CD14-positive monocyte (primary cell): ENCODE measurements around the gene MLLT10. TPM values are rescaled to one million over a fixed set of nuclear protein-coding genes. Genes with fewer than 3 reads are reported as not detected.

Experiments
- DNase-seq, 3 donors: peaks; one replicate each; pipeline ENCODE4 v3.0.0-alpha.2; 2011 to 2022
- H2AFZ ChIP-seq: 2 replicates; pipeline ENCODE4 v1.6.0; 2012; ENCODE audit warnings: mild to moderate bottlenecking, low read depth, low read length, inconsistent platforms; ENCODE audit not compliant: insufficient read depth, poor library complexity, severe bottlenecking
- H3K27ac ChIP-seq, 2 donors: 1 replicate in 1 of 2; 2 replicates in 1 of 2; pipeline ENCODE4 v1.5.1; 2012 to 2013; ENCODE audit warnings: low read length in 2 of 2, control low read depth in 1 of 2, inconsistent platforms in 1 of 2, low read depth in 1 of 2, mild to moderate bottlenecking in 1 of 2
- H3K27me3 ChIP-seq, 2 donors: one replicate each; pipeline versions ENCODE4 v1.6.0 to v1.6.1; 2011 to 2013; ENCODE audit warnings: low read length in 2 of 2; ENCODE audit not compliant: control insufficient read depth in 2 of 2, insufficient read depth in 2 of 2
- H3K36me3 ChIP-seq, 2 donors: replicated peaks in 1 of 2; 1 replicate in 1 of 2; 2 replicates in 1 of 2; pipeline versions ENCODE4 v1.5.1 to v1.6.1; 2012 to 2013; ENCODE audit warnings: low read length in 2 of 2, control low read depth in 1 of 2, inconsistent platforms in 1 of 2, mild to moderate bottlenecking in 1 of 2; ENCODE audit not compliant: insufficient read depth in 2 of 2, control insufficient read depth in 1 of 2
- H3K4me1 ChIP-seq, 2 donors: 1 replicate in 1 of 2; 2 replicates in 1 of 2; pipeline versions ENCODE4 v1.5.1 to v1.6.1; 2012 to 2013; ENCODE audit warnings: low read length in 2 of 2, control low read depth in 1 of 2, inconsistent platforms in 1 of 2, mild to moderate bottlenecking in 1 of 2, moderate library complexity in 1 of 2; ENCODE audit not compliant: insufficient read depth in 2 of 2, control insufficient read depth in 1 of 2
- H3K4me2 ChIP-seq: replicated peaks from 2 replicates; pipeline ENCODE3; 2012; ENCODE audit warnings: low read length, moderate library complexity, mild to moderate bottlenecking; ENCODE audit not compliant: poor library complexity, severe bottlenecking; ENCODE audit errors: extremely low read depth
- H3K4me3 ChIP-seq, 3 experiments: fragments of 200-600 bp in 1 of 3; sonication (generic) in 1 of 3; replicated peaks in 1 of 3; 1 replicate in 2 of 3; 2 replicates in 1 of 3; pipeline ENCODE4 v1.5.1; 2011 to 2013; ENCODE audit warnings: low read length in 3 of 3, mild to moderate bottlenecking in 3 of 3, control low read depth in 2 of 3, low read depth in 2 of 3, inconsistent platforms in 1 of 3, moderate library complexity in 1 of 3
- H3K79me2 ChIP-seq: 2 replicates; pipeline ENCODE4 v1.6.0; 2012; ENCODE audit warnings: mild to moderate bottlenecking, control low read depth, inconsistent platforms, low read length, moderate library complexity; ENCODE audit not compliant: insufficient read depth
- H3K9ac ChIP-seq: 2 replicates; pipeline ENCODE4 v1.6.0; 2017; ENCODE audit warnings: low read length, mild to moderate bottlenecking; ENCODE audit not compliant: insufficient read depth, poor library complexity, severe bottlenecking
- H3K9me3 ChIP-seq, 2 donors: replicated peaks in 1 of 2; 1 replicate in 1 of 2; 2 replicates in 1 of 2; pipeline versions ENCODE4 v1.5.1 to v1.6.1; 2012 to 2013; ENCODE audit warnings: low read length in 2 of 2, control low read depth in 1 of 2; ENCODE audit not compliant: control insufficient read depth in 1 of 2, insufficient read depth in 1 of 2
- H4K20me1 ChIP-seq: 2 replicates; pipeline ENCODE4 v1.6.0; 2012; ENCODE audit warnings: mild to moderate bottlenecking, low read length, control low read depth, moderate library complexity; ENCODE audit not compliant: insufficient read depth
- H3K27ac Mint-ChIP-seq, 7 donors: one replicate each; pipeline ENCODE4 v1.8.0; 2020; ENCODE audit warnings: mild to moderate bottlenecking in 7 of 7, mixed read lengths in 7 of 7, moderate library complexity in 6 of 7, inconsistent platforms in 2 of 7
- H3K27me3 Mint-ChIP-seq, 3 donors: one replicate each; pipeline ENCODE4 v1.8.0; 2021 to 2022; ENCODE audit warnings: low read depth in 3 of 3, mild to moderate bottlenecking in 3 of 3, mixed read lengths in 3 of 3, moderate library complexity in 3 of 3, inconsistent platforms in 1 of 3
- H3K36me3 Mint-ChIP-seq, 2 donors: one replicate each; pipeline ENCODE4 v1.8.0; 2020; ENCODE audit warnings: mixed read lengths in 2 of 2, inconsistent platforms in 1 of 2, mild to moderate bottlenecking in 1 of 2
- H3K4me1 Mint-ChIP-seq: one replicate; pipeline ENCODE4 v1.8.0; 2020; ENCODE audit warnings: mild to moderate bottlenecking, mixed read lengths
- H3K4me3 Mint-ChIP-seq, 2 donors: one replicate each; pipeline ENCODE4 v1.8.0; 2020; ENCODE audit warnings: mild to moderate bottlenecking in 2 of 2, mixed read lengths in 2 of 2, moderate library complexity in 1 of 2
- H3K9me3 Mint-ChIP-seq, 7 donors: one replicate each; pipeline ENCODE4 v1.8.0; 2020 to 2022; ENCODE audit warnings: mixed read lengths in 7 of 7, mild to moderate bottlenecking in 6 of 7, moderate library complexity in 6 of 7, inconsistent platforms in 2 of 7
- CTCF ChIP-seq: fragments of 200-600 bp; IDR thresholded peaks from one replicate; pipeline ENCODE4 v1.8.0; 2022; ENCODE audit warnings: antibody characterized with exemption, mild to moderate bottlenecking
- WGBS: methylation state at CpG from one replicate; pipeline ENCODE4 v1.1.5; 2013; ENCODE audit warnings: missing lambda C conversion rate; ENCODE audit not compliant: insufficient coverage; 5-methylcytosine and 5-hydroxymethylcytosine counted together
- intact Hi-C, 2 donors: fragments of 100-400 bp; cut with micrococcal nuclease; formaldehyde crosslinking; loops; one replicate each; pipeline versions ENCODE4 v1.15.0 to v1.15.1; 2023
- polyA plus RNA-seq, 3 donors: library from polyadenylated mRNA; depleted of rRNA in 1 of 3; unstranded in 2 of 3; stranded (reverse) in 1 of 3; fragments of 300-500 nt in 2 of 3; fragments of >200 nt in 1 of 3; fragmentation: Illumina TruSeq in 2 of 3; gene quantifications; 1 replicate in 2 of 3; 2 replicates in 1 of 3; pipeline ENCODE4 v1.2.3, GENCODE V29; 2012 to 2021
- small RNA-seq: library from RNA; depleted of rRNA; stranded (forward); fragments of <200 nt; gene quantifications from one replicate; pipeline ENCODE3, GENCODE V24; 2012; ENCODE audit warnings: low read depth; ENCODE audit not compliant: insufficient read length

The MLLT10 gene
- polyA plus RNA-seq, 3 donors = 4.9 to 39.1 (median 7.5) TPM

DNA sequence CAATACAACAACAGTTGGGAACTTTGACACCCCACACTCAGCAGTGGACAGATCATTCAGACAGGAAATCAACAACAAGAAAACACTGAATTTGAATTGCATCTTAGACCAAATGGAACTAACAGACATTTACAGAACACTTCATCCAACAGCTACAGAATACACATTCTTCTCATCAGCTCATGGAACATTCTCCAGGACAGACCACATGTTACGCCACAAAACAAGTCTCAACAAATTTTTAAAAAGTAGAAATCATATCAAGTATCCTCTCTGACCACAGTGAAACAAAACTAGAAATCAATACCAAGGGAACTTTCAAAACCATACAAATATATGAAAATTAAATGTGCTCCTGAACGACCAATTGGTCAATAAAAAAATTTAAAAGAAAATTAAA, 257.2 kb downstream of the MLLT10 start:
- Histone ChIP-seq H2AFZ (no peak overlapping the region), H3K79me2 (no peaks in the 10 kb centered on the region), H3K36me3 (no peaks in the 10 kb centered on the region), H3K27ac (no peak overlapping the region), H3K4me2 (no peak overlapping the region), H3K4me3 (no peak overlapping the region), H3K9me3 (peaks cover 0 to 9% of the 10 kb centered on the region in 2 donors), H3K27me3 (no peaks in the 10 kb centered on the region), H3K4me1 (no peaks in the 10 kb centered on the region), H4K20me1 (no peaks in the 10 kb centered on the region), H3K9ac (no peak overlapping the region)
- DNase-seq = no peak
- intact Hi-C loops = no loop called here
- H3K27ac Mint-ChIP-seq = no peak overlapping the region
- H3K9me3 Mint-ChIP-seq = peaks cover 2 to 22% (median 9%) of the 10 kb centered on the region in 7 donors
- 100% methylated on average over 1 of the region's 2 CpGs for WGBS
- H3K36me3 Mint-ChIP-seq = peaks cover 4 to 10% of the 10 kb centered on the region in 2 donors
- no peak for TF ChIP-seq CTCF
- no peaks in the 10 kb centered on the region for H3K4me1 Mint-ChIP-seq
- H3K4me3 Mint-ChIP-seq = no peak overlapping the region
- peaks cover 0 to 1% (median 0%) of the 10 kb centered on the region in 3 donors for H3K27me3 Mint-ChIP-seq

Small RNA genes within 50 kb of the gene (small RNA-seq; reads per million reads assigned to genes)
- gene MIR1915 = not detected
- gene RN7SKP219 = not detected
- 3.1 reads per million, percentile 24 among the genes with 10 or more reads in this experiment for gene RNU6-1141P
- gene RNU6-306P = not detected

Other genes starting within 250 kb of the MLLT10 start
- under 1 TPM in 2 of 3 donors, not detected in 1; 0.04 to 0.15 TPM for gene SKIDA1, start 8.6 kb upstream of the MLLT10 start, polyA plus RNA-seq